DND-41 (cell line): ENCODE data around the gene FNDC3B.

Experiments used
- ATAC-seq: fragments of 200-7000 bp; cut with Tn5 transposase; 3 replicates; pipeline ENCODE4 v1.9.1; 2021; ENCODE audit warnings: low read depth; ENCODE audit not compliant: insufficient read depth
- DNase-seq: peaks from one replicate; pipeline ENCODE4 v3.0.0-alpha.2; 2020
- H2AFZ ChIP-seq: 2 replicates; pipeline ENCODE4 v1.6.0; 2012; ENCODE audit warnings: low read depth, low read length
- H3K27ac ChIP-seq: 2 replicates; pipeline ENCODE4 v1.5.1; 2012; ENCODE audit warnings: low read length, inconsistent platforms
- H3K27me3 ChIP-seq: fragments of 200-600 bp; sonication (generic); 2 replicates; pipeline ENCODE4 v1.6.0; 2012; ENCODE audit warnings: low read length, mild to moderate bottlenecking, inconsistent platforms; ENCODE audit not compliant: insufficient read depth, poor library complexity
- H3K36me3 ChIP-seq: 2 replicates; pipeline ENCODE4 v1.5.1; 2012; ENCODE audit warnings: low read length, inconsistent platforms; ENCODE audit not compliant: insufficient read depth
- H3K4me1 ChIP-seq: 2 replicates; pipeline ENCODE4 v1.5.1; 2012; ENCODE audit warnings: mild to moderate bottlenecking, low read length; ENCODE audit not compliant: insufficient read depth
- H3K4me2 ChIP-seq: 2 replicates; pipeline ENCODE4 v1.6.0; 2012; ENCODE audit warnings: mild to moderate bottlenecking, moderate library complexity, low read length, inconsistent platforms; ENCODE audit not compliant: insufficient read depth
- H3K4me3 ChIP-seq, 2 experiments: fragments of 200-600 bp in 1 of 2; shearing (Covaris generic) in 1 of 2; 2 replicates each; pipeline ENCODE4 v1.5.1; 2012 to 2016; ENCODE audit warnings: inconsistent platforms in 2 of 2, low read length in 2 of 2, mild to moderate bottlenecking in 2 of 2, low read depth in 1 of 2, moderate library complexity in 1 of 2
- H3K79me2 ChIP-seq: 2 replicates; pipeline ENCODE4 v1.6.0; 2012; ENCODE audit warnings: low read length, inconsistent platforms; ENCODE audit not compliant: insufficient read depth
- H3K9ac ChIP-seq: 2 replicates; pipeline ENCODE4 v1.6.0; 2012; ENCODE audit warnings: low read depth, mild to moderate bottlenecking, inconsistent platforms, low read length, moderate library complexity
- H3K9me3 ChIP-seq: 2 replicates; pipeline ENCODE4 v1.5.1; 2012; ENCODE audit warnings: low read length, moderate library complexity, mild to moderate bottlenecking, inconsistent platforms; ENCODE audit not compliant: insufficient read depth, severe bottlenecking
- H4K20me1 ChIP-seq: 2 replicates; pipeline ENCODE4 v1.6.0; 2012; ENCODE audit warnings: low read length; ENCODE audit not compliant: insufficient read depth
- CTCF ChIP-seq: IDR thresholded peaks from 2 replicates; pipeline ENCODE4 v1.5.1; 2012; ENCODE audit warnings: borderline replicate concordance, low read length, moderate library complexity, mild to moderate bottlenecking; ENCODE audit not compliant: poor library complexity, severe bottlenecking; ENCODE audit errors: extremely low read depth
- EZH2 ChIP-seq: IDR thresholded peaks from 3 replicates; pipeline ENCODE4 v1.6.1; 2012; ENCODE audit warnings: borderline replicate concordance, low read depth, mild to moderate bottlenecking, moderate library complexity, low read length, inconsistent platforms; ENCODE audit not compliant: severe bottlenecking

FNDC3B gene

GRCh38 chr3:172014145-172014544 is 25.2 kb upstream of the FNDC3B start:
- Histone ChIP-seq H3K4me1 (no peaks in the 10 kb centered on the region), H3K4me3 (no peak overlapping the region), H3K9ac (no peak overlapping the region), H3K4me2 (no peak overlapping the region), H2AFZ (no peak overlapping the region), H3K79me2 (no peaks in the 10 kb centered on the region), H3K9me3 (no peaks in the 10 kb centered on the region), H3K27me3 (no peaks in the 10 kb centered on the region), H3K27ac (no peak overlapping the region), H3K36me3 (no peaks in the 10 kb centered on the region), H4K20me1 (no peaks in the 10 kb centered on the region)
- TF ChIP-seq CTCF (no peak), EZH2 (no peak)
- no peak for DNase-seq
- ATAC-seq, result no peak

GRCh38 chr3:172018364-172018763 is 21.0 kb upstream of the FNDC3B start:
- H3K79me2 ChIP-seq, result no peaks in the 10 kb centered on the region
- no peak overlapping the region for H3K27ac ChIP-seq
- no peaks in the 10 kb centered on the region for H3K27me3 ChIP-seq
- DNase-seq, result no peak
- H3K9me3 ChIP-seq, result no peaks in the 10 kb centered on the region
- no peak overlapping the region for H3K4me2 ChIP-seq
- TF ChIP-seq CTCF (no peak), EZH2 (no peak)
- H2AFZ ChIP-seq, result no peak overlapping the region
- no peak for ATAC-seq
- no peak overlapping the region for H3K4me3 ChIP-seq
- H3K4me1 ChIP-seq, result no peaks in the 10 kb centered on the region
- H4K20me1 ChIP-seq, result no peaks in the 10 kb centered on the region
- H3K9ac ChIP-seq, result no peak overlapping the region
- H3K36me3 ChIP-seq, result no peaks in the 10 kb centered on the region

GRCh38 chr3:172020763-172021162 is 18.6 kb upstream of the FNDC3B start:
- no peak overlapping the region for H3K27ac ChIP-seq
- H3K4me1 ChIP-seq, result no peaks in the 10 kb centered on the region
- ATAC-seq (no peak), DNase-seq (no peak)
- H3K4me2 ChIP-seq, result no peak overlapping the region
- H3K9ac ChIP-seq, result no peak overlapping the region
- no peaks in the 10 kb centered on the region for H3K9me3 ChIP-seq
- no peak overlapping the region for H2AFZ ChIP-seq
- H4K20me1 ChIP-seq, result no peaks in the 10 kb centered on the region
- TF ChIP-seq CTCF (no peak), EZH2 (no peak)
- H3K27me3 ChIP-seq, result no peaks in the 10 kb centered on the region
- no peaks in the 10 kb centered on the region for H3K36me3 ChIP-seq
- H3K4me3 ChIP-seq, result no peak overlapping the region
- no peaks in the 10 kb centered on the region for H3K79me2 ChIP-seq

GRCh38 chr3:172021164-172021563 is 18.2 kb upstream of the FNDC3B start:
- no peaks in the 10 kb centered on the region for H4K20me1 ChIP-seq
- ATAC-seq (no peak), DNase-seq (no peak)
- no peak overlapping the region for H2AFZ ChIP-seq
- no peaks in the 10 kb centered on the region for H3K36me3 ChIP-seq
- TF ChIP-seq EZH2 (no peak), CTCF (no peak)
- no peak overlapping the region for H3K4me2 ChIP-seq
- H3K9me3 ChIP-seq, result no peaks in the 10 kb centered on the region
- H3K4me3 ChIP-seq, result no peak overlapping the region
- no peak overlapping the region for H3K9ac ChIP-seq
- H3K4me1 ChIP-seq, result no peaks in the 10 kb centered on the region
- no peaks in the 10 kb centered on the region for H3K79me2 ChIP-seq
- H3K27me3 ChIP-seq, result no peaks in the 10 kb centered on the region
- no peak overlapping the region for H3K27ac ChIP-seq
